Peyer's patch (tissue), 4 donors: ENCODE data around the gene PCDHB15.

Experiments used
- POLR2A ChIP-seq, 2 donors: fragments of 450-650 bp; IDR thresholded peaks; one replicate each; pipeline ENCODE4 v1.5.1; 2017; ENCODE audit warnings: antibody characterized with exemption in 2 of 2, mild to moderate bottlenecking in 2 of 2, moderate library complexity in 2 of 2
- TF ChIP-seq, protein P1 (sequence below), 6 experiments: fragments of 450-650 bp in 4 of 6; fragments of 200-600 bp in 2 of 6; sonication (generic) in 1 of 6; IDR thresholded peaks; one replicate each; pipeline ENCODE4 v1.5.1; 2017 to 2019; ENCODE audit warnings: antibody characterized with exemption in 6 of 6, mild to moderate bottlenecking in 3 of 6, moderate library complexity in 1 of 6

- TF ChIP-seq, protein P1, sequence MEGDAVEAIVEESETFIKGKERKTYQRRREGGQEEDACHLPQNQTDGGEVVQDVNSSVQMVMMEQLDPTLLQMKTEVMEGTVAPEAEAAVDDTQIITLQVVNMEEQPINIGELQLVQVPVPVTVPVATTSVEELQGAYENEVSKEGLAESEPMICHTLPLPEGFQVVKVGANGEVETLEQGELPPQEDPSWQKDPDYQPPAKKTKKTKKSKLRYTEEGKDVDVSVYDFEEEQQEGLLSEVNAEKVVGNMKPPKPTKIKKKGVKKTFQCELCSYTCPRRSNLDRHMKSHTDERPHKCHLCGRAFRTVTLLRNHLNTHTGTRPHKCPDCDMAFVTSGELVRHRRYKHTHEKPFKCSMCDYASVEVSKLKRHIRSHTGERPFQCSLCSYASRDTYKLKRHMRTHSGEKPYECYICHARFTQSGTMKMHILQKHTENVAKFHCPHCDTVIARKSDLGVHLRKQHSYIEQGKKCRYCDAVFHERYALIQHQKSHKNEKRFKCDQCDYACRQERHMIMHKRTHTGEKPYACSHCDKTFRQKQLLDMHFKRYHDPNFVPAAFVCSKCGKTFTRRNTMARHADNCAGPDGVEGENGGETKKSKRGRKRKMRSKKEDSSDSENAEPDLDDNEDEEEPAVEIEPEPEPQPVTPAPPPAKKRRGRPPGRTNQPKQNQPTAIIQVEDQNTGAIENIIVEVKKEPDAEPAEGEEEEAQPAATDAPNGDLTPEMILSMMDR (IDR thresholded peaks at IDR 0.05) = no peak
- TF ChIP-seq POLR2A (IDR thresholded peaks at IDR 0.05) = no peak
These were observed 3.7 kb upstream of the PCDHB15 start for GRCh38 chr5:141241496-141241895.
